NB4 (cell line): ENCODE data around the gene NANOS2.

Experiments used
- CTCF ChIP-seq: IDR thresholded peaks from one replicate; pipeline ENCODE4 v1.5.1; 2012; ENCODE audit warnings: low read depth, low read length
- POLR2A ChIP-seq: IDR thresholded peaks from 2 replicates; pipeline ENCODE4 v1.6.1; 2011; ENCODE audit warnings: mild to moderate bottlenecking; ENCODE audit not compliant: insufficient read length; ENCODE audit errors: extremely low read depth

- TF ChIP-seq CTCF = no peak
- TF ChIP-seq POLR2A = peak; percentile 60
Observed at GRCh38 chr19:45886427-45887199, 28.0 kb downstream of the NANOS2 start.
